HUDEP-2 (cell line): Measurements from ENCODE around the gene SH3TC1.

Experiments
- DNase-seq, 76 experiments: peaks; one replicate each; lab custom pipeline; 2025; ENCODE audit not compliant: unreplicated experiment in 76 of 76; lab: John Stamatoyannopoulos, UW

Gene SH3TC1

DNA sequence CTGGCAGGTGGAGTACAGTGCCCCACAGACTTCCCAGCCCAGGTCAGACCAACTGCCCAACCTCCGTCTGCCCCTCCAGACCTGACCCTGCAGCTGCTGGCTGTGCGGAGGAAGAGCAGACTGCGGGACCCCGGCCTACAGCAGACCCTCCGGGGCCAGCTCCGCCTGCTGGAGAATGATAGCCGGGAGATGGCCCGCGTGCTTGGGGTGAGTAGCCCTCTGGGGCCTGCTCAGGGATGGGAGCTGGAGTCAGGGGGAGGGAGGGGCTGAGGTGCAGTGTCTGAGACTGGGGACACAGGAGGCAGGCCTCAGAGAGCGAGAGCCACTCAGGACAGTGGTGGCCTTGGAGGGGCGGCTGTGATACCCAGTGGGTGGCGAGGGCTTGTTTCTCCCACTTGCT lies 13.5 kb downstream of the SH3TC1 start:
- DNase-seq, result no peak

DNA sequence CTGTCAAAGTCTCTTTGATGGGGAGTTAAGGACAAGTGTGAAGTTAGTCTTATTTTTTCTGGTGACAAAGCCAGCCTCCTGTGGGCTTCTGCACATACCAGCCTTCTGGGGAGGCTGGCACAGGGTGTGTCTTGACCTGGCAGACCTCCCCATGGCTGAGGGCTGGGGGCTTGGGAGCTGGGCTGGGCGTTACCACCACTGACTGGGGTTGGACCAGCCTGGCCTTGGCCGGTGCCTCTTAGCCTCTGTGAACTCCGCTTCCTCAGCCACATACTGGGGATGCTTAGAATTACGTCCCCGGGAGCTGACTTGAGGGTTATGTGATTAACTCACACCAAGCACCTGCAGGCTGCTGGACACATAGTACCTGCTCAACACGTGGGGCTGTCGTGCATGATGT lies 14.0 kb downstream of the SH3TC1 start:
- no peak for DNase-seq

DNA sequence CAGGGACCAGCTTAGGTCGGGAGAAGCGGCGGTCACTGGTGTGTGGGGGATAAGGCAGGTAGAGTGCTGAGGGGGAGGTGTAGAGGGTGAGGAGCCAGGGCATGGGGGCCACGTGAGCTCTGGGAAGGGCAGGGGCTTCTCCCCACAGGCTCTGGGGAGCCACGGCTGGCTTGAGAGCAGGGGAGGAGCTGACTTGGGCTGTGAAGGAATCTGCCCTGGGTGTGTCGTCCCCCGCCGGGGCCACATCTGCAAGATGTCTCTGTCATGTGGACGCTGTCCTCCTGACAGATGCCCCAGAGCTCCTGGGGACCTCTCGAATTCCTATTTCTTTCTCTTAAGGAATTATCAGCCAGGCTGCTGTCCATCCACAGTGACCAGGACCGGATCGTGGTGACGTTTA lies 15.0 kb downstream of the SH3TC1 start:
- DNase-seq, result no peak

DNA sequence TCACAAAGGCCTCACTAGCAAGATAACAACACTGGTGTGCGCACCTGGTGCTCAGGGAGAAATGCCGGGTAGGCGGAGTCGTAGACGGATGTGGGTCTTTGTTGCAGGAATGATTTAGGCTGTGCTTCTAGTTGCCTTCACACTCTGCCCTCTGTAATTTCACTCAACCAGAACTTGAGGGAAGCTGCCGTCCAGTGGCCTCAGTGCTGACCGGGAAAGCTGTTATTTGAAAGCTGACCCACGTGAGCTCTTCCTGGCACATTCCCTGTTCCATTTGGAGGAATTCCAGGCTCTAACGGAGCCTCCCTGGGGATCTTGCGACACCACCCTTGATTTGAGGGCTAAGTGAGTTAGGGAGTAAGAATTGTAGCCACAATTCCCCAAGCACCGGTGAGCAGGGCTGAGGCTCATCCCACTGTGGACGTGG lies 15.9 kb downstream of the SH3TC1 start:
- DNase-seq, result no peak

DNA sequence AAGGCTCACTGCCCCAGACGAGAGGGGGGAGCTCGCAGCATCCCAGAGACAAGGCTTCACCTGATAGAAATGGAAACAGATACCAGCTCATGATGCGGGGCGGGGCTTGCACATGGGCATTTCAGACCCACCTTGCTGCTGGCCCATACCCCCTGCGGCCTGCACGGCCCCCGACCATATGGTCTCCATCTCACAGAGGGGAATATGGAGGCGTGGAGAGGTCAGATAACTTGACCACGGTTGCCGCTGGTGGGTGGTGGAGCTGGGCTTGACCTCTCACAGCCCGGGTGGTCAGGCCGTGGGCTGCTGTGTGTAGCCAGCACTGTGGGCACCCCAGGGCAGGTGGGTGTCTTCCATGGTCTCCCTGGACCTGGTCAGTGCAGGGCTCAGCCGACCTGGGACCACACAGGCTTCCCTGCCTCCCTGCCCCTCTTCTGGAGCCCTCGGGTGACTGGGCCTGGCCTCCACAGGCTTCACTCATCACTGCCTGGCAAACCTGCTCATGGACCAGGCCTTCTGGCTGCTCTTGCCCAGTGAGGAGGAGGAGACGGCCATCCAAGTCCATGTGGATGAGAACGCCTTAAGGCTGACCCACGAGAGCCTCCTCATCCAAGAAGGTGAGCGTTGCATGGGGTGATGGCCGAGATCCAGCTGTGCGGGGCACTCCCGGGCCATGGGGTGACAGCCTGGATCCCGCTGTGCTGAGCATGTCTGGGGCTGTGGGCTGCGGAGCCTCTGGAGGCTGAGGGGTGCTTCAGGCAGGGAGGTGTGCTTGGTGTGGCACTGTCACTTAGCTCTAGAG lies 16.8 kb downstream of the SH3TC1 start:
- no peak for DNase-seq

DNA sequence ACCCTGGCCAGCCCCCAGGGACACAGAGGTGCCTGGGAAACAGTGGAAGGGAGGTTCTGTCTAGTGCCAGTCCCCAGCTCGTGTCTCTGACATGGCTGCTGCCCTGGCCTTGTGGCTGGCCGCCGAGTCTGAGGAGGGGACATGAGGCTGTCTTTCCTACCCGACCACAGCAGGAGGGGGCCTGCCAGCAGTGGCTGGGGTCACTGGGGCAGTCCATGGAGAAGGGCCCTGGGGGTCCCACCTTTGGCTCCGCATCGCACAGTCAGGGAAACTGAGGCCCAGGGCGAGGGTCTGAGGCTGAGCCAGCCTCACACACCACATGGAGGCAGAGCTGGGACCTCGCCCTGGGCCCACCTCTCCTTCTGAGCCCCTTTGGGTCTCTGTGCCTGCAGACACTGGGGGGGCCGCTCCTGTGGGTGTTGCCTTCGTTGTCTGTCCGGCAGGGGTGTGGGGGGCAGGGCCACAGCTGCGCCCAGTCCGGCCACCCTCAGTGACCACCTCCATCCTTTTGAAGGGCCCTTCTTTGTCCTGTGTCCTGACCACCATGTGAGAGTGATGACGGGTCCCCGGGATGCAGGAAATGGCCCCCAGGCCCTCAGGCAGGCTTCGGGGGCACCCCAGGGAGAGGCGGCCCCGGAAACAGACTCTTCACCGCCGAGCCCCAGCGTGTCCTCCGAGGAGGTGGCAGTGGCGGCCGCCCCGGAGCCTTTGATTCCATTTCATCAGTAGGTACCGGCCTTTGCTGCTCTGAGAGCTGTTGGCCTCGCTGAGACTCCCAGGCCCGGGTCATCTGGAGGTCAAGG lies 17.6 kb downstream of the SH3TC1 start:
- DNase-seq, result no peak

DNA sequence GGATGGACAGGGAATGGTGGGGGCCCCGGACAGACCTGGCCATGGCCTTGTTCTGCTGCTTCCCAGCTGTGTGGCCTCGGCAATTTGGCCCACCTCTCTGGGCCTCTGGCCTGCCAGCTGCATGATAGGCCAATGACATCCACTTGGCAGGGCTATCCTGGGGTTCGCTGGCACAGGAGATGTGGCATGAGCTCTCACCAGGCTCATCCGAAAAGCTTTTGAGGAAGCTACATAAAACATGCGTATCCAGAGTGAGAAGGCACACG lies 18.1 kb downstream of the SH3TC1 start:
- no peak for DNase-seq

DNA sequence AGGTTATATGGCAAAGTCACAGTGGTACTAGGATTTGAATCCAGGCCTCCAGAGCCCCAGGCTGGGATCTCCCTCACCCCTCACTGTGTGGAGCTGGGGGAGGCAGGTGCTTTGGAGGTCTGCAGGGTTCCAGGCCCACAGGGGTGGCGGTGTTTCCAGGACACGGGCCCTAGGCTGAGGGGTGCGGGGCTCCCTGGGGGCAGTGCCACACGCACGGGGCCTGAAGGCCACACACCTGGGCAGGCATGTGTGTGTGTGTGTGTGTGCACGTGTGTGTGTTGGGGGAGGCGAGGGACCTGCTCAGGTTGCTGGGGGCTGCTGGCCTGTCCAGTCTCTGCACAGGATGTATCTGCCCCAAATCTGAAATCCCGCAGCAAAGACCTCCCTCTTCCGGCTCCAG lies 18.8 kb downstream of the SH3TC1 start:
- no peak for DNase-seq

DNA sequence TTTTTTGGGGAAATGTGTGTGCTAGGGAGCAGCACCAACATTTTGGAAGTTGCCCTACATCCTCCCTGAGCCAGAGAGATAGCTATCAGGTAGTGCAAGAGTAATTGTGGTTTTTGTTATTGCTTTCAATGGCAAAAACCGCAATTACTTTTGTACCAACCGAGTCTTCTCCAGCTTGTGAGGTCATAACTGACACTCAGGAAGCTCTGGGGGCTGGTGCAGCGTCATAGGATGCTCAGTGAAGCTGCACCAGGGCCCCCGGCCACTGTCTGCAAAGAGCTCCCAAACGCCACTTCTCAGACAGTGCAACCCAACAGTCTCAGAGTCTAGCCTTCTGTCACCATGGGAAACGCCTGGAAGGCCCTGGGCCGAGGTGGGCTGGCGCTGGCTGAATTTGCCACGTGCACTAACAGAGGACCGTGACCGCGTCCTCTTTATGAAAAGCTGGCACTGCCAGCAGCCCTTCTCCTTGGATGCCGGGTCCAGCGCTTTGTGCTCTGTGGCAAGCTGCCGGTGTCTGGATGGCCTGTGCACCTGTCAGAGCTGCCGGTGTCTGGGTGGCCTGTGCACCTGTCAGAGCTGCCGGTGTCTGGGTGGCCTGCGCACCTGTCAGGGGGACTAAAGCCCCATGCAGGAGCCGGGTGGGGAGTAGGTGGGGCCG lies 19.4 kb downstream of the SH3TC1 start:
- no peak for DNase-seq

DNA sequence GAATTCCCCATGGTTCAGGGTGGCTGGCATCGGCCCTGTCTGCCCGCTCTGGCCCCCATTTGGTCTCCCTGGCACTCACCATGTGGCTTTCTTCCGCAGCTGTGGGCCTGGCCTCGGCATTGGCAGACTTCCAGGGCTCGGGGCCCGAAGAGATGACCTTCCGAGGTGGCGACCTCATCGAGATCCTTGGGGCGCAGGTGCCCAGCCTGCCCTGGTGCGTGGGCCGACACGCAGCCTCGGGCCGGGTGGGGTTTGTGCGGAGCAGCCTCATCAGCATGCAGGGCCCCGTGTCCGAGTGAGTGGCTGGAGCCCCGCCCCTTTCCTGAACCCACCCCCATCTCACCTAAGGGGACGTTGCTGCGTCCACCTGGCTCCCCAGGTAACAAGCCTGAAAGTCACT lies 20.1 kb downstream of the SH3TC1 start:
- DNase-seq, result no peak

DNA sequence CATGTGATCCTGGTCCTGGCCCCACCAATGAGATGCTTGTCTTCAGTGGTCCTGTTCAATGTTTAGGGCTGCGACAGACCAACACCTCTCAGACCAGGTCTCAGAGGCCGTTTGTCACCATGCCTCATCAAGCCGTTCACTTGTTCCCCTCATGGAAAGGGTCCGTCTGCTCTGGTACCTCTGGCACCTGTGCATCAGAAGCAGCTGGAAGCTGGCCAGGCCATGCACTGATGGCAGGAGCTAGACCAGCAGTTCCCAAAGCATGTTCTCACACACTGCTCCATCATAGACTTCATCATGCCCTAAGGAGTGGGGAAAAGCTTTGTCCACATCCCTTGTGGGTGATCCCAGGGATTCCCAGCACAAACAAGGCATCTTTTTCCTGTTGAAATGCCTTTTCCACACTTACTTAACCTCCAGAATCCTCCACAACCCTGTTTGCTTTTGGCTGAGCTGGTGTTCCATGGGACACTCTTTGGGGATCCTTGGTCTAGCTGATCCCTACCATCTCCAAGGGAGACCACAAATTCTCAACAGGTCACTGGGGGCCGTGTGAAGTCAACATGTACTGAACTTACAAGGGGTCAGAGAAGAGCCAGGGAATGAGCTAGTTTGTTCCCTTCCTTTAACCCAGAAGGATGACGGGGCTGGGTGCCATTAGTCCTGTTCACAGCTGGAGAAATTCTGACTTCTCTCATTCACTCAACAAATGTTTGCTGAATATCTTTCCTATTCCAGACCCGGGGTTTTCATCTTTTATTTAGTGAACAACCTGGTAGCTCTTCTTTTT lies 21.8 kb downstream of the SH3TC1 start:
- no peak for DNase-seq

DNA sequence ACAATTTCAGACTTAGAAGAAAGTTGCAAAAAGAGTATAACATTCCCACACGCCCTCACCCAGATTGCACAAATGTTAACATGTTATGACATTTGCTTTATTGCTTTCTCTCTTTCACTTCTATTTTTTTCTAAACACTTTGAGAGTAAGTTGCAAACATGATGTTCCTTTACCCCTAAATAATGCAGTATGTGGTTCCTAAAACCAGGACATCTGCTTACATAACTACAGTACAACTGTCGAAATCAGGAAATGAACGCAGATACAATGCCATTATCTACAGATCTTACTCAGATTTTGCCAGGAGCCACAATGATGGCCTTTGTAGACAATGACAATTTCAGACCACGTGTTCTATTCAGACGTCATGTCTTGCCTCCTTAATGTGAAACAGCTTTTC lies 22.4 kb downstream of the SH3TC1 start:
- no peak for DNase-seq

DNA sequence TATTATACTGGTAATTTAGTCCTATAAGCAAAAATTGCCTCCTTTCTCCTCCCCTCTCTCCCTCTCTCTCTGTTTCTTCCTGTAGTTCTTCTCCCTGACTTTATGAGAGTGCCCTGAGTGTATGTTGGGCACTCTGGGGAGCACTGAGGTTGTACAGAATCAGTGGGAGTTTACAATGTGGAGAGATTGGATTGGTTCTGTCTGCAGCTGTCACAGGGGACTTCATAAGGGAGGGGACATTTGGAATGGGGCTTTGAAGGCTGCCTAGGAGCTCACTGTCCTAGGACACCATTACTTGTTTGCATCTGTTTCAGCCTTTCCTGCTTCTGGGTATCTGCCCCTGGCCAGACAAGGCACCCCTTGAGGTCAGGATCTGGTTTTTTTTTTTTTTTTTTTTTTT lies 22.9 kb downstream of the SH3TC1 start:
- no peak for DNase-seq

DNA sequence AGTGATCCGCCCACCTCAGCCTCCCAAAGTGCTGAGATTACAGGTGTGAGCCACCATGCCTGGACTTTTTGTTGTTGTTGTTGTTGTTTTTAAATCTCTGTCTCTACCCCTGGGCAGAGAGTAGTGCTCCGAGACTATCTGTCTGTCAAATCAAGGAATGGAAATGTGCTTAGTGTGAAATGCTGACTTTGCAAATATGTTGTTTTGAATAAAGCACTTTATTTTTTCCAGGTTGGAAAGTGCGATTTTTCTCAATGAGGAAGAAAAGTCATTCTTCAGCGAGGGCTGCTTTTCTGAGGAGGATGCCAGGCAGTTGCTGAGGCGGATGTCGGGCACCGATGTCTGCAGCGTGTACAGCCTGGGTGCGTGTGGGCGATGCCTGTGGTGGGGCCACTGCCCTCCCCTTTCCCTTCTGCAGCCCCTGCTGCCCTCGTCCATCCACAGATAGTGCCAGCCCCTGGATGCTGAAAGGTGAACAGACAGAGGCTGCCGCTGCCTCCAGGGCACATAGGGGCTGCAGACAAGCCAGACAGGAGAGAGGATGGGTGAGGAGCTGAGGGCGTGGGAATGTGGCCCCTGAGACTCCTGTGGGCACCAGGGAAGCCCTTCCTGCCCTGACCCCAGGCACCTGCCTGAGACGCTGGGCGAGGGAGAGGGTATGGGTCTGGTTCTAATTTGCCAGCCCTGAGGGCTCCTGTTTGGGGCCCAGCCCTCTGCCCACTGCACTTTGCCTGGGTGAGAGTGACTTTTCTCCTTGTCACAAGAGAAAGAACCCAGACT lies 23.7 kb downstream of the SH3TC1 start:
- DNase-seq, result no peak

DNA sequence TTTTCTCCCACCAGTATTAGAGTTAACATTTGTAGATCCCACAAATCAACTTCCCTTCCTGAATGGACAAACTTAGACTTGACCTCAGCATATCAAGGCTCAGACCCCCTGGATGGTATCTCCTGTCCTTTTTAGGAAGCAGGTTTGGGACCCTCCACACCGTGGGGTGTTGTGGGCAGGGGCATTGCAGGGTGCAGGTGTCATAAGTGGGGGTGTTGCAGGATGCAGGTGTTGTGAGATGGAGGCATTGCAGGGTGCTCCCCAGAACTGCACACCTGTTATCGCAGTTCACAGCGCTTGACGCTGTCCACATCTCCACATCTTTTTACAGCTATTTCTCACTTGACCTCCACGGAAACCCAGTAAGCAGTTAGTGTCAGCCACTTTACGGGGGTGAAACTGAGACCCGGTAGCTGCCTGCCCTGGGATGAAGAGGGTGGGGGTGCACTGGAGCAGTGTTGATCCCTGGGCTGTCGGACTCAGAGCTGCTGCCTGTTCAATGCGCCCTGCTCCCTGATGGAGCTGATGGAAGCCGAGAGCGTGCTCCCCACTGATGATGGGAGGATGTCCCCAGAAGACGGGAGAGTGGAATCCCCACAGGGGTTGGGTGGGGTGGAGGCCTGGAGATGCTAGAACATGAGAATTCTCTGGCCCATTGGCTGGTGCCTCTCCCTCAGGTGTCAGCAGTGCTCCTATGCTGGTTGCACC lies 25.3 kb downstream of the SH3TC1 start:
- DNase-seq, result no peak

DNA sequence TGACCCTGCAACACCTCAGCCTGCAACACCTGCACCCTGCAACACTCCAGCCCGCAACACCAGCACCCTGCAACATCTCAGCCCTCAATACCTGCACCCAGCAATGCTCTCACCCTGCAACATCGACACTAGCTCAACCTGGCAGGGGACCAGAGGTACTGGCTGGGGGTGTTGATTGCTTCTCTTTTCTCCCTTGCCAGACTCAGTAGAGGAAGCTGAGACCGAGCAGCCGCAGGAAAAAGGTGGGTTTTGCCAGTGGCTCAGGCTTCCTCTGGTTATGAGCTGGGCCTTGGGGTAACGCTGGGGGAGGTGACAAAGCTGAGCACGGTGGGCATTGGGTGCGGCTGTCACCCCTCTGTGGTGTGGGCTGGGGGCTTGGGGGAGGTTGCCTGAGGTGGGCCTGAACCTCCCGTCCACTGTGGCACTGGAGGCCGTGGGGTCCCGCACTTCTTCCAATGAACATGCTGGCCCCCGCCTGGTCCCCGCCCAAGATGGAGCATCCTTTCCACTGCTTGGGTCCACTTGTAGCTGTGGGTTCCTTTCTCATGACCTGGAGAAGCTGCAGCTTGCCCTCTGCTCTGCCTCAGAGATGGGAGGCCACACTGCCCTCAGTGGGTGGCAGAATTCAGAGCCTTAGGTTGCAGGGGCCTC lies 26.0 kb downstream of the SH3TC1 start:
- DNase-seq, result no peak

DNA sequence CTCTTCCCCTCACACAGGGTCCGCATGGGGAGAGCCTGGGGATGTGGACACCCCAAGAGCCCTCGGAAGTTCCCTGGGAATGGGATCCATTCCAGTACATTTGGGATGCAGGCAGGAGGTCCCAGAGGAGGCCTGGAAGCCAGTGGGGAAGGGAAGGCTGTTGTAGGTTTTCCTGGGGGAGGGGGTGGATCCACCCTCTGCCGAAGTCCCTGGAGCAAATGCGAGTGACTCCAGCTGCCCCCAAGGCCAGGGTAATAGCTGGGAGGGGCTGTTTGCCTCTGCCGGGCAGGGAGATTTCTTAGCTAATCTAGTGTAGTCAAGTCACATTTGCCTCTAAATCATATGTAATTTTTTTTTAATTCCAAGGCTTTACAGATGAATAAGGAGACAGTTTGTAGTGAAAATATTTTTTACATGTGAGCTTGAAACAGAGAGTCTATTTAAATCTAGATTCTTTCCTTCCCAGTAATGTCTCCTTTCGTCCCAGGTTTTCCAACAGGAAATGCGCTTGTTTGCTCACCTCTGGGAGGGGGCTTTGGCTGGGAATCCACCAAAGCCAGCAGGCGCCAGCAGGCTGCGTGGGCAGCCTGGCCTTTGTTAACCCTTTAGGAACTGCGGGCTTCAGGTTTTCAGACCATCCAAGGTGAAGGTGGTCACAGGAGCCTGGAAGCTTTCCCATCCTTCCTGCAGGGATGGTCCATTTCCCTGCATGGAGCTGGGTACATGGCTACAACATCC lies 26.8 kb downstream of the SH3TC1 start:
- no peak for DNase-seq

DNA sequence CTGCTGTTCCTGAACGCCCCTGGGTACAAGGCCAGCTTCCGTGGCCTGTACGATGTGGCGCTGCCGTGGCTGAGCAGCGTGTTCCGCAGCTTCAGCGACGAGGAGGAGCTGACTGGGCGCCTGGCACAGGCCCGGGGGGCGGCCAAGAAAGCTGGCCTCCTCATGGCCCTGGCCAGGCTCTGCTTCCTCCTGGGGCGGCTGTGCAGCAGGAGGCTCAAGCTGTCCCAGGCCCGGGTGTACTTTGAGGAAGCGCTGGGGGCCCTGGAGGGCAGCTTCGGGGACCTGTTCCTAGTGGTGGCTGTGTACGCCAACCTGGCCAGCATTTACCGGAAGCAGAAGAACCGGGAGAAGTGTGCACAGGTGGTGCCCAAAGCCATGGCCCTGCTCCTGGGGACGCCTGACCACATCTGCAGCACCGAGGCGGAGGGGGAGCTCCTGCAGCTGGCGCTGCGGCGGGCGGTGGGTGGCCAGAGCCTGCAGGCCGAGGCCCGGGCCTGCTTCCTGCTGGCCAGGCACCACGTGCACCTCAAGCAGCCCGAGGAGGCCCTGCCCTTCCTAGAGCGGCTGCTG lies 28.2 kb downstream of the SH3TC1 start:
- no peak for DNase-seq
